ENCODE results near the gene TGFBR2.

DNA sequence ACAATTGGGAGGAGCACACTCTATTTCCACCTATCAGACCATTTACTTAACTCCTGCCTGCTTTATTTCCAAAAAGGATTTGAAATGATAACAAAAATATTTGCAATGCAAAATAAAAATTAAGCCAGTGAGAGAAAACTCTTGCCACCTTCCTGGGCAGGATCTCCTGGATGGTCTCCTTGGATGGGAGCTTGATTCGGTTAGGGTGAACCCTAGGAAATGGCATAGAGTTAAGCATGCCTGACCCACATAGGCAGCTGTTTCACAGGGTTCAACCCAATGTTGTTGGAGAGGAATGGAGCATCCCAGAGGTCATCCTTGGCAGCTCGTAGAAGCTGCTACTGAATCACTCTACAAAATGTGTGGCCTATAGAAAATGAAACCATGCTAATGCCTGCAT is 83.8 kb downstream of the TGFBR2 start:
- no peak for TF ChIP-seq POLR2A (IDR thresholded peaks at IDR 0.05)
- no peak for TF ChIP-seq CTCF (IDR thresholded peaks at IDR 0.05)

Data from esophagus squamous epithelium (tissue), 4 donors.